GM12891 (cell line): ENCODE measurements around the gene CPNE5.

Experiments used
- POLR2A ChIP-seq: IDR thresholded peaks from 2 replicates; pipeline ENCODE4 v1.6.1; 2011; ENCODE audit warnings: low read depth, low read length, control low read depth
- POLR2AphosphoS5 ChIP-seq: IDR thresholded peaks from 2 replicates; pipeline ENCODE4 v1.6.1; 2011; ENCODE audit warnings: low read depth, low read length, control low read depth

DNA sequence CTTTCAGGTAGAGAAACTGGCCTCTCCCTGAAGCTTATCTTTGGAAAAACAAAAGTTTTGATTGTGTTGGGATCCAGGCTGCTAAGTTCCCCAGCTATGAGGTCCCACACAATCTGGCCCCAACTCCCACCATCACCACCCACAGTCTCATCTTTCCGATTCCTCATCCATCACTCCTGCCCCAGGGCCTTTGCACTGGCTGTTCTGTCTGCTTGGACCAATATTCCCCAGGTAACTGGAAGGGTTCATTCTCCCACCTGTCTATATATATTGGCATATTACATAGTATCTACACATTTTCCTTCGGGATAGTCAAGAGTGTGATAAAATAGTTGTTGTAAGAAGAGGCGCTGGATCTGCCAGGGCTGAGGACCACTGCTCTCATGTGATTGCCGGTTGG, 52.0 kb downstream of the CPNE5 start:
- TF ChIP-seq POLR2A = no peak
- TF ChIP-seq POLR2AphosphoS5 = no peak
